ENCODE measurements around the gene SELL. TPM values are rescaled to one million over a fixed set of nuclear protein-coding genes. Genes with fewer than 3 reads are reported as not detected.
"Not testable (repeated sequence)": the region's sequence is repeated elsewhere in the genome, so short reads cannot be mapped to it uniquely, and the experiment has no call there.

The SELL gene
- total RNA-seq, 2 experiments from 2014 or later = 204 to 216 TPM

- no peak for ATAC-seq (ENCODE audit: poor library complexity)
- H3K4me1 ChIP-seq (ENCODE audit: insufficient read depth, low read length) = no peaks in the 10 kb centered on the region
- TF ChIP-seq CTCF (IDR thresholded peaks at IDR 0.05) = no peak
- intact Hi-C loops (cut with DNase I, micrococcal nuclease) = loop anchor here in 1 of 2 experiments (5.0 kb wide), 1 partner anchor 54 kb away; no protein-coding TSS in a partner anchor
- no peak for DNase-seq
- no peaks in the 10 kb centered on the region for H3K4me1 Mint-ChIP-seq (ENCODE audit: low read depth)
- H3K9me3 Mint-ChIP-seq = no peaks in the 10 kb centered on the region
- H3K27me3 ChIP-seq (ENCODE audit: control insufficient read depth in 1 of 2, insufficient read depth in 2 of 2, low read length in 2 of 2) = peaks cover 0 to 3% of the 10 kb centered on the region in 2 experiments
- H3K27me3 Mint-ChIP-seq = no peaks in the 10 kb centered on the region
- no peak overlapping the region for H3K27ac ChIP-seq (ENCODE audit: low read depth in 1 of 2, low read length in 2 of 2)
- H3K36me3 ChIP-seq (ENCODE audit: insufficient read depth, low read length) = no peaks in the 10 kb centered on the region
- ChIA-PET POLR2A (no interaction called here), CTCF (no interaction called here)
- no peaks in the 10 kb centered on the region for H3K36me3 Mint-ChIP-seq (ENCODE audit: low read depth)
- H3K4me3 Mint-ChIP-seq = no peak overlapping the region
- H3K9me3 ChIP-seq (ENCODE audit: control insufficient read depth in 1 of 2, insufficient read depth in 1 of 2, low read length in 2 of 2) = no peaks in the 10 kb centered on the region
- no peak overlapping the region for H3K4me3 ChIP-seq (ENCODE audit: low read length)
- H3K27ac Mint-ChIP-seq = no peak overlapping the region
Measured at GRCh38 chr1:169723763-169724162, 12.3 kb upstream of the SELL start.

- CTCF ChIA-PET = no interaction called here
Measured at GRCh38 chr1:169722779-169723178, 11.4 kb upstream of the SELL start.

GRCh38 chr1:169715100-169715499 lies 3.7 kb upstream of the SELL start:
- H3K4me3 Mint-ChIP-seq; H3K9me3 Mint-ChIP-seq; H3K4me1 Mint-ChIP-seq (ENCODE audit: low read depth); H3K27me3 Mint-ChIP-seq; CTCF ChIA-PET; ATAC-seq (ENCODE audit: poor library complexity); DNase-seq; H3K27me3 ChIP-seq (ENCODE audit: control insufficient read depth in 1 of 2, insufficient read depth in 2 of 2, low read length in 2 of 2); H3K36me3 ChIP-seq (ENCODE audit: insufficient read depth, low read length); POLR2A ChIA-PET; H3K9me3 ChIP-seq (ENCODE audit: control insufficient read depth in 1 of 2, insufficient read depth in 1 of 2, low read length in 2 of 2); H3K4me3 ChIP-seq (ENCODE audit: low read length); H3K27ac ChIP-seq (ENCODE audit: low read depth in 1 of 2, low read length in 2 of 2); H3K27ac Mint-ChIP-seq; H3K4me1 ChIP-seq (ENCODE audit: insufficient read depth, low read length): not testable (repeated sequence)
- intact Hi-C loops (cut with DNase I, micrococcal nuclease) = loop anchor here in 1 of 2 experiments (10.0 kb wide), 1 partner anchor 250 kb away; no protein-coding TSS in a partner anchor
- peaks cover 13% of the 10 kb centered on the region for H3K36me3 Mint-ChIP-seq (ENCODE audit: low read depth)

More at GRCh38 chr1:169722779-169723178, 11.4 kb upstream of the SELL start:
- POLR2A ChIA-PET = no interaction called here
- no peak overlapping the region for H3K4me3 ChIP-seq (ENCODE audit: low read length)
- no peak for ATAC-seq (ENCODE audit: poor library complexity)
- no peak overlapping the region for H3K27ac ChIP-seq (ENCODE audit: low read depth in 1 of 2, low read length in 2 of 2)
- no peak overlapping the region for H3K27ac Mint-ChIP-seq
- no peaks in the 10 kb centered on the region for H3K36me3 Mint-ChIP-seq (ENCODE audit: low read depth)
- H3K4me3 Mint-ChIP-seq = no peak overlapping the region
- TF ChIP-seq CTCF (IDR thresholded peaks at IDR 0.05) = no peak
- H3K9me3 Mint-ChIP-seq = no peaks in the 10 kb centered on the region
- no peaks in the 10 kb centered on the region for H3K4me1 Mint-ChIP-seq (ENCODE audit: low read depth)
- no peaks in the 10 kb centered on the region for H3K9me3 ChIP-seq (ENCODE audit: control insufficient read depth in 1 of 2, insufficient read depth in 1 of 2, low read length in 2 of 2)
- H3K27me3 Mint-ChIP-seq = no peaks in the 10 kb centered on the region
- no peak for DNase-seq
- intact Hi-C loops (cut with DNase I, micrococcal nuclease) = loop anchor here in 1 of 2 experiments (5.0 kb wide), 1 partner anchor 55 kb away; no protein-coding TSS in a partner anchor
- no peaks in the 10 kb centered on the region for H3K36me3 ChIP-seq (ENCODE audit: insufficient read depth, low read length)
- H3K4me1 ChIP-seq (ENCODE audit: insufficient read depth, low read length) = no peaks in the 10 kb centered on the region
- peaks cover 0 to under 1% of the 10 kb centered on the region in 2 experiments for H3K27me3 ChIP-seq (ENCODE audit: control insufficient read depth in 1 of 2, insufficient read depth in 2 of 2, low read length in 2 of 2)

GRCh38 chr1:169713090-169713489 lies 1.7 kb upstream of the SELL start:
- H3K27ac ChIP-seq (ENCODE audit: low read depth in 1 of 2, low read length in 2 of 2); ATAC-seq (ENCODE audit: poor library complexity); H3K4me1 ChIP-seq (ENCODE audit: insufficient read depth, low read length); H3K27ac Mint-ChIP-seq; DNase-seq; H3K4me3 Mint-ChIP-seq; H3K36me3 ChIP-seq (ENCODE audit: insufficient read depth, low read length); H3K27me3 Mint-ChIP-seq; H3K9me3 Mint-ChIP-seq; H3K27me3 ChIP-seq (ENCODE audit: control insufficient read depth in 1 of 2, insufficient read depth in 2 of 2, low read length in 2 of 2); H3K9me3 ChIP-seq (ENCODE audit: control insufficient read depth in 1 of 2, insufficient read depth in 1 of 2, low read length in 2 of 2); H3K4me3 ChIP-seq (ENCODE audit: low read length): not testable (repeated sequence)
- CTCF ChIA-PET = interaction anchor here (1.6 to 2.7 kb wide), 5 partner anchors 20 to 164 kb away, joined by 12 to 78 read pairs (median 38); partner anchors contain the start of gene F5
- H3K4me1 Mint-ChIP-seq (ENCODE audit: low read depth) = peaks cover 14% of the 10 kb centered on the region
- intact Hi-C loops (cut with DNase I, micrococcal nuclease) = loop anchor here (2.0 to 10.0 kb wide), 6 partner anchors 79 to 248 kb away; partner anchors contain the start of genes METTL18 (in 1 of the 2) and SLC19A2 (in 1 of the 2)
- POLR2A ChIA-PET = interaction anchor here (1.2 to 9.5 kb wide), 6 partner anchors 17 to 127 kb away, joined by 3 to 102 read pairs (median 16); partner anchors contain the start of genes F5 and METTL18
- peaks cover 31% of the 10 kb centered on the region for H3K36me3 Mint-ChIP-seq (ENCODE audit: low read depth)
